Astrocyte of the cerebellum (primary cell): ENCODE measurements around the gene NAT9.

Source experiments
- DNase-seq: peaks from one replicate; pipeline ENCODE4 v3.0.0-alpha.2; 2011; ENCODE audit warnings: low read depth
- H3K4me3 ChIP-seq: 2 replicates; pipeline ENCODE4 v1.5.1; 2011; ENCODE audit warnings: mild to moderate bottlenecking, low read depth, low read length, moderate library complexity
- CTCF ChIP-seq: IDR thresholded peaks from 2 replicates; pipeline ENCODE4 v1.5.1; 2012; ENCODE audit warnings: low read length, low read depth, moderate library complexity, mild to moderate bottlenecking; ENCODE audit errors: missing control alignments
- in situ Hi-C: cut with HindIII; loops from 2 replicates; pipeline ENCODE4 v1.10.0; 2017; ENCODE audit warnings: low sequenced_read_pairs

Gene NAT9

GRCh38 chr17:74728702-74729075 lies 47.5 kb downstream of the NAT9 start:
- DNase-seq = no peak
- no peak overlapping the region for H3K4me3 ChIP-seq
- in situ Hi-C loops = no loop called here
- no peak for TF ChIP-seq CTCF

GRCh38 chr17:74728033-74728701 lies 48.0 kb downstream of the NAT9 start:
- no peak for TF ChIP-seq CTCF
- in situ Hi-C loops = no loop called here
- DNase-seq = no peak
- H3K4me3 ChIP-seq = no peak overlapping the region

GRCh38 chr17:74725111-74725510 lies 51.0 kb downstream of the NAT9 start:
- in situ Hi-C loops = no loop called here
- H3K4me3 ChIP-seq = no peak overlapping the region
- TF ChIP-seq CTCF = no peak
- DNase-seq = no peak

GRCh38 chr17:74723891-74724290 lies 52.3 kb downstream of the NAT9 start:
- in situ Hi-C loops = no loop called here
- no peak for DNase-seq
- no peak for TF ChIP-seq CTCF
- no peak overlapping the region for H3K4me3 ChIP-seq

- TF ChIP-seq CTCF = no peak
- no peak overlapping the region for H3K4me3 ChIP-seq
- in situ Hi-C loops = no loop called here
- DNase-seq = no peak
These were observed 53.4 kb downstream of the NAT9 start for GRCh38 chr17:74722782-74723181.
